ENCODE results near the gene CYB561D2. TPM values are rescaled to one million over a fixed set of nuclear protein-coding genes. Genes with fewer than 3 reads are reported as not detected.

The CYB561D2 gene
- total and polyA plus RNA-seq, 2 of the 13 experiments (the other 11 are each of a cell fraction or from before 2014, with no cell fraction given) = 11.1 to 17.2 TPM

DNA sequence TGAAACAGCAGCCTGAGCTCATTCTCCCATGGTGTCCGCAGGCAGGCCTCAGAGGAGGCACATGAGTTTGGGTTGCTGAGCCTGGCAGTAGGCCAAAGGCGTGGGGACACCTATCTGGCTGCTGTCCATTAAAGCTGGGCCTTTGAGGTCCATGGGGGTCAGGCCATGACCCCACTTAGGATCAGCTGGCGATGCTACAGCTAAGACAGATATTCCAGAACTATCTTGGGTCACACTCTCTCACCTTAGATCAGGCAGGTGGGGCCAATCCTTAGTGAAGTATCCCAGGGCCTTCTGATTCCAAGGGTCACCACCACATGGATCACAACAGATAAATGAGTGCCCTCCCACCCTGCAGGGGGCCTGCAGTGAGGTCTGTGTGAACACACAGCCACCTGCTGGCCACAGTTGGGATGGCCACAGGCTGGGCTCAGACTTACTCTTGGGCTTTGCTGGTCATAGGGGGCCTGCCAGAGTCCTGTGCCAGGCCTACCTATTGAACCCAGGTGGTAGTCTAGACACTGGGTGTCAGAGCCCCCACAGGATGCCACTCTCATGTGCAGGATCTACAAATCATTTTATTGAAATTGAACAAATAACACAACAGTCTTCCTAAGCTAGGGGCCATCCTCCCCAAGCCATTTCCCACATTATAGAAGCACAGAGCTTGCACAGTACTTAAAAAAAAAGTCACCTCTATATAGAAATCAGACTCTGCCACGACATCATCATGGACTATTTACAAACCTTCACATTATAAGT, 26.1 kb upstream of the CYB561D2 start (continued):
- no peak for TF ChIP-seq ZMAT3 (CRISPR knock-in tag; conservative IDR thresholded peaks at IDR 0.05)
- 0 out of 2 replicates have a peak, but pooled peaks have one; percentile 15 for TF ChIP-seq ZBTB39 (CRISPR knock-in tag; IDR thresholded peaks at IDR 0.05)
- no peak for TF ChIP-seq ZNF552 (CRISPR knock-in tag; IDR thresholded peaks at IDR 0.05; ENCODE audit: borderline replicate concordance)
- TF ChIP-seq ZNF562 (CRISPR knock-in tag; IDR thresholded peaks at IDR 0.05; ENCODE audit: borderline replicate concordance) = no peak
- TF ChIP-seq ATAD3A (CRISPR knock-in tag; IDR thresholded peaks at IDR 0.05) = no peak
- 0 out of 2 replicates have a peak, but pooled peaks have one; percentile 32 for TF ChIP-seq RCOR2 (CRISPR knock-in tag; IDR thresholded peaks at IDR 0.05)
- no peak for TF ChIP-seq POLR2AphosphoS5 (IDR thresholded peaks at IDR 0.05; ENCODE audit: low read depth, low read length)
- TF ChIP-seq, protein P1, sequence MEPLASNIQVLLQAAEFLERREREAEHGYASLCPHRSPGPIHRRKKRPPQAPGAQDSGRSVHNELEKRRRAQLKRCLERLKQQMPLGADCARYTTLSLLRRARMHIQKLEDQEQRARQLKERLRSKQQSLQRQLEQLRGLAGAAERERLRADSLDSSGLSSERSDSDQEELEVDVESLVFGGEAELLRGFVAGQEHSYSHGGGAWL (CRISPR knock-in tag; IDR thresholded peaks at IDR 0.05) = peak; percentile 44; the same call in 1 of the 2 replicates
- 0 out of 2 replicates have a peak, but pooled peaks have one; percentile 19 for TF ChIP-seq YEATS2 (CRISPR knock-in tag; IDR thresholded peaks at IDR 0.05; ENCODE audit: borderline replicate concordance)
- TF ChIP-seq ZNF510 (CRISPR knock-in tag; IDR thresholded peaks at IDR 0.05; ENCODE audit: low read depth) = no peak
- no peak for TF ChIP-seq SMAD1 (CRISPR knock-in tag; IDR thresholded peaks at IDR 0.05; ENCODE audit: borderline replicate concordance, low read depth)
- peak; percentile 58; the same call in 1 of the 2 replicates for TF ChIP-seq RXRB (CRISPR knock-in tag; IDR thresholded peaks at IDR 0.05; ENCODE audit: borderline replicate concordance)
